Esophagus muscularis mucosa (tissue), 4 donors: ENCODE data around the gene TRPV4. TPM values are rescaled to one million over a fixed set of nuclear protein-coding genes. Genes with fewer than 3 reads are reported as not detected.

Source experiments
- DNase-seq: peaks from one replicate; pipeline ENCODE4 v3.0.0-alpha.2; 2017; ENCODE audit errors: extremely low spot score
- H3K27ac ChIP-seq, 4 donors: fragments of 200-600 bp; sonication (generic); replicated peaks in 1 of 4; 1 replicate in 3 of 4; 2 replicates in 1 of 4; pipeline ENCODE4 v1.5.1; 2016 to 2019; ENCODE audit warnings: mild to moderate bottlenecking in 1 of 4
- H3K27me3 ChIP-seq, 4 donors: fragments of 200-600 bp; sonication (generic); one replicate each; pipeline versions ENCODE4 v1.5.1 to v1.6.0; 2016 to 2019
- H3K36me3 ChIP-seq, 4 donors: fragments of 200-600 bp; sonication (generic); one replicate each; pipeline ENCODE4 v1.5.1; 2016 to 2019
- H3K4me1 ChIP-seq, 4 donors: fragments of 200-600 bp; sonication (generic); one replicate each; pipeline ENCODE4 v1.5.1; 2016 to 2019
- H3K4me3 ChIP-seq, 4 donors: fragments of 200-600 bp; sonication (generic); 1 replicate in 2 of 4; 2 replicates in 2 of 4; pipeline ENCODE4 v1.5.1; 2016 to 2019; ENCODE audit warnings: mild to moderate bottlenecking in 4 of 4, moderate library complexity in 1 of 4
- H3K9me3 ChIP-seq, 4 donors: fragments of 200-600 bp; sonication (generic); 1 replicate in 3 of 4; 2 replicates in 1 of 4; pipeline ENCODE4 v1.5.1; 2016 to 2019
- EP300 ChIP-seq: sonication (generic); formaldehyde crosslinking; IDR thresholded peaks from one replicate; pipeline ENCODE4 v1.6.1; 2017; ENCODE audit warnings: antibody characterized with exemption
- POLR2A ChIP-seq: fragments of 450-650 bp; IDR thresholded peaks from one replicate; pipeline ENCODE4 v1.6.1; 2017; ENCODE audit warnings: antibody characterized with exemption, moderate library complexity, mild to moderate bottlenecking, low read depth
- POLR2AphosphoS5 ChIP-seq, 2 donors: sonication (generic); formaldehyde crosslinking; IDR thresholded peaks; one replicate each; pipeline ENCODE4 v1.6.1; 2017; ENCODE audit warnings: antibody characterized with exemption in 2 of 2
- WGBS: methylation state at CpG from one replicate; pipeline ENCODE4 v1.1.5; 2018; 5-methylcytosine and 5-hydroxymethylcytosine counted together
- intact Hi-C: fragments of 100-400 bp; cut with DNase I; formaldehyde crosslinking; loops from one replicate; pipeline ENCODE4 v1.15.1; 2023
- total RNA-seq, 4 donors: library from RNA; depleted of rRNA; stranded (reverse); fragments of >200 nt; gene quantifications; one replicate each; pipeline versions ENCODE4 v1.1.0 to v1.2.1, GENCODE V29; 2016
- TF ChIP-seq, protein P1 (sequence below), 3 experiments: fragments of 200-600 bp in 2 of 3; fragments of 450-650 bp in 1 of 3; sonication (generic) in 2 of 3; IDR thresholded peaks; one replicate each; pipeline ENCODE4 v1.5.1; 2017 to 2019; ENCODE audit warnings: antibody characterized with exemption in 3 of 3, mild to moderate bottlenecking in 2 of 3, moderate library complexity in 1 of 3

TRPV4 gene
- total RNA-seq, 4 donors from 2014 or later = under 0.01 to 0.63 (median 0.35) TPM

GRCh38 chr12:109875572-109876131, 42.5 kb upstream of the TRPV4 start:
- intact Hi-C loops = no loop called here
- Histone ChIP-seq H3K9me3 (no peaks in the 10 kb centered on the region), H3K27me3 (no peaks in the 10 kb centered on the region), H3K4me1 (peaks cover 27 to 51% (median 34%) of the 10 kb centered on the region in 4 donors), H3K27ac (no peak overlapping the region), H3K4me3 (no peak overlapping the region), H3K36me3 (peaks cover 4 to 13% (median 11%) of the 10 kb centered on the region in 4 donors)
- 85% methylated on average over 6 of the region's 6 CpGs for WGBS
- no peak for TF ChIP-seq EP300
- TF ChIP-seq, protein P1, sequence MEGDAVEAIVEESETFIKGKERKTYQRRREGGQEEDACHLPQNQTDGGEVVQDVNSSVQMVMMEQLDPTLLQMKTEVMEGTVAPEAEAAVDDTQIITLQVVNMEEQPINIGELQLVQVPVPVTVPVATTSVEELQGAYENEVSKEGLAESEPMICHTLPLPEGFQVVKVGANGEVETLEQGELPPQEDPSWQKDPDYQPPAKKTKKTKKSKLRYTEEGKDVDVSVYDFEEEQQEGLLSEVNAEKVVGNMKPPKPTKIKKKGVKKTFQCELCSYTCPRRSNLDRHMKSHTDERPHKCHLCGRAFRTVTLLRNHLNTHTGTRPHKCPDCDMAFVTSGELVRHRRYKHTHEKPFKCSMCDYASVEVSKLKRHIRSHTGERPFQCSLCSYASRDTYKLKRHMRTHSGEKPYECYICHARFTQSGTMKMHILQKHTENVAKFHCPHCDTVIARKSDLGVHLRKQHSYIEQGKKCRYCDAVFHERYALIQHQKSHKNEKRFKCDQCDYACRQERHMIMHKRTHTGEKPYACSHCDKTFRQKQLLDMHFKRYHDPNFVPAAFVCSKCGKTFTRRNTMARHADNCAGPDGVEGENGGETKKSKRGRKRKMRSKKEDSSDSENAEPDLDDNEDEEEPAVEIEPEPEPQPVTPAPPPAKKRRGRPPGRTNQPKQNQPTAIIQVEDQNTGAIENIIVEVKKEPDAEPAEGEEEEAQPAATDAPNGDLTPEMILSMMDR (IDR thresholded peaks at IDR 0.05) = no peak
- TF ChIP-seq POLR2AphosphoS5 (IDR thresholded peaks at IDR 0.05) = no peak
- TF ChIP-seq POLR2A = no peak
- no peak for DNase-seq

- Histone ChIP-seq H3K4me3 (no peak overlapping the region), H3K27me3 (no peaks in the 10 kb centered on the region), H3K4me1 (peaks cover 16 to 37% (median 22%) of the 10 kb centered on the region in 4 donors), H3K27ac (no peak overlapping the region), H3K9me3 (no peaks in the 10 kb centered on the region), H3K36me3 (peaks cover 4 to 13% (median 11%) of the 10 kb centered on the region in 4 donors)
- TF ChIP-seq, protein P1 (IDR thresholded peaks at IDR 0.05) = no peak
- TF ChIP-seq POLR2AphosphoS5 (IDR thresholded peaks at IDR 0.05) (no peak), EP300 (no peak), POLR2A (no peak)
- WGBS = 87% methylated on average over 6 of the region's 6 CpGs
- DNase-seq = no peak
- intact Hi-C loops = no loop called here
Observed at GRCh38 chr12:109873653-109874052, 40.5 kb upstream of the TRPV4 start.

DNA sequence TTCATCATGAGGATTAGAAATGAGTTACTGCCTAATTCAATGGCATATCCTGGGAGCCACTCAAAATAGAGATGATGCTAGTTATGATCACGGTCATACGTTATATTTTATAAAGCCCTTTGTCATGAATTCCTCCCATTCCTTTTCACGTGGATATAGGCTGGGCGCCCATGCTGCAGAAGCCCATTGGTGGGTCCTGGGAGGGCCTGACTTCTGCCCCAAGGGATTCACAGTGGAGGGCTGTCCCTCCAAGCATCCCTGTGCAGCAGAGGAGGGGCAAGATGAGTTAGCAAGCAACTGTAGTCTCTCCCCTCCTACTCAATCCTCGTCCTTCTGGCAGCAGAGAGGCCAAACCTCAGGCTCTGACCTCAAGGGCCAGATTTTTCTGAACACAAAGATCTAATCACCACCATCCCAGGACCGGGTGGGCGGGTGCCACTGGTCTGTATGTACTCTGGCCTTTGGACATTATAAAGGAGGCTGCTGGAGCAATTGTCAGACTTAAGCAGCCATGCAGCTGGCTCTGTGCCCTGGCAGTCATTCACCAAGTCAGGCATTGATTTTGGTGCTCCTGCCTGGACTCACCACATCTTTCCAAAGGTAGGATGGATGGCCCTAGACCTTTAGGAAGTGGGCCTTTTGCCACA, 38.6 kb upstream of the TRPV4 start:
- intact Hi-C loops = no loop called here
- TF ChIP-seq, protein P1 (IDR thresholded peaks at IDR 0.05) = no peak
- TF ChIP-seq POLR2A = no peak
- TF ChIP-seq POLR2AphosphoS5 (IDR thresholded peaks at IDR 0.05) = no peak
- no peak for TF ChIP-seq EP300

GRCh38 chr12:109870648-109871047, 37.5 kb upstream of the TRPV4 start:
- no peak overlapping the region for H3K27ac ChIP-seq
- TF ChIP-seq POLR2A = no peak
- TF ChIP-seq, protein P1 (IDR thresholded peaks at IDR 0.05) = no peak
- no peak for TF ChIP-seq POLR2AphosphoS5 (IDR thresholded peaks at IDR 0.05)
- no peak for TF ChIP-seq EP300
- intact Hi-C loops = no loop called here

More for the DNA sequence above, 38.6 kb upstream of the TRPV4 start:
- Histone ChIP-seq H3K27me3 (no peaks in the 10 kb centered on the region), H3K27ac (no peak overlapping the region), H3K9me3 (no peaks in the 10 kb centered on the region), H3K36me3 (peaks cover 4 to 13% (median 12%) of the 10 kb centered on the region in 4 donors), H3K4me3 (no peak overlapping the region), H3K4me1 (peaks cover 6 to 19% (median 7%) of the 10 kb centered on the region in 4 donors)
- no peak for DNase-seq
- 73% methylated on average over 6 of the region's 7 CpGs for WGBS

More at GRCh38 chr12:109870648-109871047, 37.5 kb upstream of the TRPV4 start:
- Histone ChIP-seq H3K9me3 (no peaks in the 10 kb centered on the region), H3K27me3 (no peaks in the 10 kb centered on the region), H3K36me3 (peaks cover 4 to 13% (median 12%) of the 10 kb centered on the region in 4 donors), H3K4me1 (peaks cover 6 to 14% (median 7%) of the 10 kb centered on the region in 4 donors), H3K4me3 (no peak overlapping the region)
- 77% methylated on average over 2 of the region's 2 CpGs for WGBS
- DNase-seq = no peak
